ENCODE measurements around the gene TMEM62.
"Not testable (repeated sequence)": the region's sequence is repeated elsewhere in the genome, so short reads cannot be mapped to it uniquely, and the experiment has no call there.

Gene TMEM62

DNA sequence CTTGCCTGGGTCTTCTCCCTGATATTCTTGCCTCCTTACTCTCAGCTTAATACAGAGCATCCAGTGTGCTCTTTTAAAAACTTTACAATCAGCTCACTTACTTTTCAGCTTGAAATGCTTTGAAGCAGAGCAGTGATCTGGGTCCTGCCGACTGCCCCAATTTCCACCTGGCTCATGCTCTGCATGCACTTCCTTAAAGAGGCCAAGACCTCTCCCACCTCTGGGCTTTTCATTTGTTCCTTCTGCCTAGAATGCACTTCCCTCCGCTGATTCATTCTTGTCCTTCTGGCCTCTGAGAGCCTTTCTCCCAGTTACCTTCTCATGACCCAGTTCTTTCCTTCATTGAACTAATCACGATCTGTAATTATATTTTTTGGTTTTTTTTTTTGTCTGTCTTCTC is 49.9 kb downstream of the TMEM62 start:
- FAIRE-seq (peak; percentile 33), DNase-seq (ENCODE audit: insufficient read length, low spot score) (no peak)
- no peak for TF ChIP-seq POLR2A (IDR thresholded peaks at IDR 0.05; ENCODE audit: low read depth, low read length)

DNA sequence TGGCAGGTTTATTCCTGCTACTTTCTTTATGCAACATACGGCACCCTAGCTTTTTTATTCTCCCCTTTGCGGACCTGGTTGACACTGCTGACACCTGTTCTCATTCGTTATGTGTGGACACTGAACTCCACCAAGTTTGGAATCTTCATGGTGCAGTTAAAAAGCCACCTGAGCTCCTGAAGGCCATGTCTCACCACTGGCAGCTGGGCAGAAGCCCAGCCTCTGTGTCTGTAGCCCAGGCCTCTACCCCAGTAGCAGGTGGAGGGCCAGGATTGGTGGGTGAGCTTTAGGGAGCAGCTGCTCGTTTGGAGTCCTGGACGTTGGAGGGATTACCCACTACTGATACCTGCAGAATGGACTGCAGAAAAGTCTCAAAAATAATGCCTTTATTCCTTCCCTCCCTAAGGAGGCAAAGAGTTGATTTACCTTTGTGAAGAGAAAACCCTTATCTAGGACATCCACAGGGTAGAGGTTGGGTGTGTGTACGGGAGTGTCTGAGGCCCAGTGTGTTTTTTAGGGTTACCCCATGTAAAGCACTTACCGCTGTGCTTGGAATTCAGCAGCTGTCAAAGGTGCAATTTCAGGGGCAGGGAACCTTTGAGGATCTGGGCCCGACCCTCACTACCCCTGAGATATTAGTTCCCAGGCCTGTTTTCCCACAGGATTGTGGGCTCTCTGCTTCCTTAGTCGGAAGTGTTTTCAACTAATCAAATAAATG is 51.2 kb downstream of the TMEM62 start:
- FAIRE-seq (peak; percentile 23), DNase-seq (ENCODE audit: insufficient read length, low spot score) (no peak)
- no peak for TF ChIP-seq POLR2A (IDR thresholded peaks at IDR 0.05; ENCODE audit: low read depth, low read length)

DNA sequence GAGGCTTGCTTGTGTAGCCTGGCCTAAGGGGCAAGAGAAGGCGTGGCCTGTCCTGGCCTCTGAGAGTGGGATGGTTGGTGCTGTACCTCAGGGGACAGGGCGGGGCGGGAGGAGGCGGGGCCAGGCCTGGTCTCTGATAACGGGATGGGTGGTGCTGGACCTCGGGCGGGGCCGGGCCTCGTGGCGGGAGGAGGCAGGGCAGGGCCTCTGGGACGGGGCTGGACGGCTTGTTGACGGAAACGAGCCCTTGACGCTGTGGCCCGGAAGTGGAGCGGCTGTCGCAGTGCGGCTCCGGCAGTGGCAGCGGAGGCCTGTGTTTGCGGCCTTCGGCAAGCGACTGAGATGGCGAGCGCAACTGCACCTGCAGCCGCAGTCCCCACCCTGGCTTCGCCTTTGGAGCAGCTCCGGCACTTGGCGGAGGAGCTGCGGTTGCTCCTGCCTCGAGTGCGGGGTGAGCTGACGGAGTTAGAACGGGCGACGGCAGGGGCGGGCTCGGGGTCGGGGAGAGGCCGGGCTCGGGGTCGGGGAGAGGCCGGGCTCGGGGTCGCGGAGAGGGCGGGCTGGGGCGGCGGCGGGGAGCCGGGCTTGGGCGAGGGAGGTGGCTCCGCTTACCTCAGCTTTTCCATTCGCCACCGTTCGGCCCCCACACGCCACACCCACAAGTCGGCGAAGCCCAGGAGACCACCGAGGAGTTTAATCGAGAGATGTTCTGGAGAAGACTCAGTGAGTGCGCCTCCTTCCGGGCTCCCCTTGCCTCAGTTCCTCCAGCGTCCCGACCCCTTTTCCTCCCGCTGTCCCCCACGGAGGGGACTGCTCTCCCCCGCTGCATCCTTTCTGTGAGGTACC is 52.0 kb downstream of the TMEM62 start, which contains the start of gene CCNDBP1:
TSS of gene CCNDBP1 (plus strand) at position 247 of the 846 bp plus-strand sequence. CDS start at position 343, 96 bp downstream.
- FAIRE-seq (peak; percentile 99), DNase-seq (ENCODE audit: insufficient read length, low spot score) (peak; percentile 96)
- peak; percentile 81 for TF ChIP-seq POLR2A (IDR thresholded peaks at IDR 0.05; ENCODE audit: low read depth, low read length)

DNA sequence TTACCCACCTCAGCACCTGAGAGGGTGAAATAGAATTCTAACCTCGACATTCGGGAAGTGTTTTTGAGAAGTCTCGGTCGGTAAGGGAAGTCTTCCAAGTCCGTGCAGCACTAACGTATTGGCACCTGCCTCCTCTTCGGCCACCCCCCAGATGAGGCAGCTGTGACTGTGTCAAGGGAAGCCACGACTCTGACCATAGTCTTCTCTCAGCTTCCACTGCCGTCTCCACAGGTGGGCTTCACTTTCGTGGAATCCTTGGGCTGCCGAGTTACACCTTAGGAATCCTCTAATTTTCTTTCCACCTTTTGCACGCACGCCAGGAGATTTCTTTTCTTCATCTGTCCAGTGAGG is 52.6 kb downstream of the TMEM62 start:
- no peak for TF ChIP-seq POLR2A (IDR thresholded peaks at IDR 0.05; ENCODE audit: low read depth, low read length)
- DNase-seq (ENCODE audit: insufficient read length, low spot score), result no peak
- peak; percentile 58 for FAIRE-seq

DNA sequence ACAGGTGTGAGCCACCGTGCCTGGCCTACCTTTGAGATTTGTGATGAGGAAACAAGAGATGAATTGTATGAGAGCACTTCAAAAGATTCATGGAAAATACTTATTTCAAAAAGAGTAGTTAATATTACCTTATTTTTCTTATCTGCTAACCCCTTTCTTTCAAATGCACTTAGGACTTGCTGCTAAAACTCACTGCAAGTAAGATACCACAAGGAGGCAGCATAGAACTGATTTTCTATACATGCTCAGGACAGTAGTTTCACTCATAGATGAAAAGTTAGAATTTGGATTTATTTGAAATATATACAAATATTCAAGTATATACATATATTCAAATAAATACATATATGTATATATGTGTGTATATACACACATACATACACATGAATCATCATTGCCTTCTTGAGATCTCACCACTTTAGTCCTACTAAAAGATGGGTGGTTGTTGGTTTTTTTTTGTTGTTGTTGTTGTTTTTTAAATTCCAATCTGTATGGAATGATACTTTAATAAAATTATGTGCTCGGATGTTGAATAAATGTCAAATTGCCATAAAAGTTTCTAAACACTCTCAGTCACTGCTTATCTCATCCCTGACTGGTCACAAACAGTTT is 54.3 kb downstream of the TMEM62 start:
- TF ChIP-seq POLR2A (IDR thresholded peaks at IDR 0.05; ENCODE audit: low read depth, low read length), result no peak
- no peak for DNase-seq (ENCODE audit: insufficient read length, low spot score)
- FAIRE-seq, result peak; percentile 41

DNA sequence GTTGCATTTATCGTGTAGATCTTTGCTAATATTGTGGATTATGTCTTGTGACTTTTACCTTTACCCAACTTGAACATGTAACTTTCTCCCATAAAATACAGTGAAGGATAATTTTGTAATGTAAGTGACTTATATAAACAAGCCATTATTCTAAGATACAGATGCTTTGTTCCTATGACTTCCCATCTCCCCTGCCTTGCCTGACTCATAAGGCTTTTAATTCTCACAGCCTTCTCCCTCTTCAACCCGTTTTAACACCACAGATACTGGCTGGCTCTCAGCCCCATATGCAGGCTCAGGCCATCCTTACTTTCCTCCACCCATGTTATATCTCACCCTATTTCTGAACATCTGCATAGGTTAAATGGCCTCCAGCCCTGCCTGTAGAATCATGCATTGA is 55.9 kb downstream of the TMEM62 start:
- no peak for TF ChIP-seq POLR2A (IDR thresholded peaks at IDR 0.05; ENCODE audit: low read depth, low read length)
- DNase-seq (ENCODE audit: insufficient read length, low spot score) (no peak), FAIRE-seq (peak; percentile 55)

DNA sequence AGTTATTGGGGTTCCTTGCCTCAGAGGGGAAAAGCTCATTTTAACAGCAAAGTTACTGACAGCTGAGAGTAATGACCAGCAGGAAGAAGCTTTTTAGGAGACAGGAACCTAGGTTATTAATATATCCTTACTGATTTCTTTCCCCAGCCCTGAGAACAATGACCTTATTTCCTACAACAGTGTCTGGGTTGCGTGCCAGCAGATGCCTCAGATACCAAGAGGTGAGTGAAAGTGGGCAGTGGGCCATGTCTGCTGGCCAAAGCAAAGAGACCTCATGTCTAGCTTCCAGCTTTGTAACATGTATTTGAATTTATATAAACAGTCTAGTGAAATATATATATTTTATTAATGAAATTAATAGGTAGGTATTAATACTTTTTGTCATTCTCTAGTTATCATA is 56.8 kb downstream of the TMEM62 start:
- FAIRE-seq, result no peak
- TF ChIP-seq POLR2A (IDR thresholded peaks at IDR 0.05; ENCODE audit: low read depth, low read length), result no peak
- no peak for DNase-seq (ENCODE audit: insufficient read length, low spot score)

DNA sequence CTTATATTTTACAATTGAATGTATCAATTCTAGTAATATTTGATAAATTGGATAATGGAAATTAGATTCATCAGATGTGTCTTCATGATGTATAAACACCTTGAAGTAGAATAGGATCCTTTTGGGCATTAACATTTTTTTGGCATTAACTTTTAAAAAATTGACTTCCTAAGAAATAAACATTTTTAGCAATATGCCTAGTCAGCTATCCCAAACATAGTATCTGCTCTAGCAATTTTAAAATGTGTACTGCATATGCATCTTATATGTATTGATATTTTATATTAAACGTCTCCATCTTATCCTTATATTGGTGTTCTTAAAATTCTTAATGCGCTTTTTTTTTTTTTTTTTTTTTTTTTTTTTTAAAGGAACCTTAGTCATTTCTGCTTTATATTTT is 60.3 kb downstream of the TMEM62 start:
- DNase-seq (ENCODE audit: insufficient read length, low spot score), result no peak
- no peak for FAIRE-seq
- no peak for TF ChIP-seq POLR2A (IDR thresholded peaks at IDR 0.05; ENCODE audit: low read depth, low read length)

DNA sequence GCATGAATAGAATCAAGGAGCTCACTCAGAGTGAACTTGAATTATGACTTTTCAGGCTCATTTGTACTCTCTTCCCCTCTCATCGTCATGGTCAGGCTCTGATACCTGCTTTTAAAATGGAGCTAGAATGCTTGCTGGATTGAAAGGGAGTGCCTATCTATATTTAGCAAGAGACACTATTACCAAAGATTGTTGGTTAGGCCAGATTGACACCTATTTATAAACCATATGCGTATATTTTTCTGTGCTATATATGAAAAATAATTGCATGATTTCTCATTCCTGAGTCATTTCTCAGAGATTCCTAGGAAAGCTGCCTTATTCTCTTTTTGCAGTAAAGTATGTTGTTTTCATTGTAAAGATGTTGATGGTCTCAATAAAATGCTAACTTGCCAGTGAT is 61.4 kb downstream of the TMEM62 start:
- no peak for TF ChIP-seq POLR2A (IDR thresholded peaks at IDR 0.05; ENCODE audit: low read depth, low read length)
- FAIRE-seq, result no peak
- no peak for DNase-seq (ENCODE audit: insufficient read length, low spot score)

DNA sequence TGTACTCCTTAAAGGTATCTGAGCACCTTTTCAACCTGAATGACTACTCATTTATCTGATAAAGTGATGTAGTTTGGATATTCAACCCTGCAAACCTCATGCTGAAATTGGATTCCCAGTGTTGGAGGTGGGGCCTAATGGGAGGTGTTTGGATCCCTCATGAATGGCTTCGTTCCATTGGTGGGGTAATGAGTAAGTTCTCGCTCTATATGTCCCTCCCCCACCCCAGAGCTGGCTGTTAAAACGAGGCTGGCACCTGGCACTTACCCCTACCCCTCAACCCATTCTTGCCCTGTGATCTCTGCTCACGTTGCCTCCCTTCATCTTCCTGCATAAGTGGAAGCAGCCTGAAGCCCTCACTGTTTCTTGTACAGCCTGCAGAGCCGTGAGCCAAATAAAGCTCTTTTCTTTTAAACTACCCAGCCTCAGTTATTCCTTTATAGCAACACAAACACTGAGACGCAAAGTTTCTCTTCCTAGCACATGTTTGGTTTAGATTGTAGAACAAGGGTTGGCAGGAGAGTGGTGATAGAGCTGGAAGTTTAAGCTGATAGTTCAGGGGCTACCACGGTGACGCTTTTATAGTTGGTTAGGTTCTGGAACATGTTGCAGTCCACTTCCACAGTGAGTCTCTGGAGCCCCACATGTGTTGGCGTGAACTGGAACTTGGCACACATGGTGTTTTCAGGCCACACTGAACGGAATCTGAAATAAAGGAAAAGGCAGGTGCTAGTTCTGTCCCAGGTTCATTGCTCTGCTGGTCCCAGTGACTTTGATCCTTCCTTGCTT is 63.6 kb downstream of the TMEM62 start:
- DNase-seq (ENCODE audit: insufficient read length, low spot score), result no peak
- FAIRE-seq, result no peak
- TF ChIP-seq POLR2A (IDR thresholded peaks at IDR 0.05; ENCODE audit: low read depth, low read length), result no peak

DNA sequence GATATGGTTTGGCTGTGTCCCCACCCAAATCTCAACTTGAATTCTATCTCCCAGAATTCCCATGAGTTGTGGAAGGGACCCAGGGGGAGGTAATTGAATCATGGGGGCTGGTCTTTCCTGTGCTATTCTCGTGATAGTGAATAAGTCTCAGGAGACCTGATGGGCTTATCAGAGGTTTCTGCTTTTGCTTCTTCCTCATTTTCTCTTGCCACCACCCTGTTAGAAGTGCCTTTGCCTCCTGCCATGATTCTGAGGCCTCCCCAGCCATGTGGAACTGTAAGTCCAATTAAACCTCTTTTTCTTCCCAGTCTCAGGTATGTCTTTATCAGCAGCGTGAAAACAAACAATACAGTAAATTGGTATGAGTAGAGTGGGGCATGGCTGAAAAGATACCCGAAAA is 64.4 kb downstream of the TMEM62 start:
- FAIRE-seq; DNase-seq (ENCODE audit: insufficient read length, low spot score): not testable (repeated sequence)

DNA sequence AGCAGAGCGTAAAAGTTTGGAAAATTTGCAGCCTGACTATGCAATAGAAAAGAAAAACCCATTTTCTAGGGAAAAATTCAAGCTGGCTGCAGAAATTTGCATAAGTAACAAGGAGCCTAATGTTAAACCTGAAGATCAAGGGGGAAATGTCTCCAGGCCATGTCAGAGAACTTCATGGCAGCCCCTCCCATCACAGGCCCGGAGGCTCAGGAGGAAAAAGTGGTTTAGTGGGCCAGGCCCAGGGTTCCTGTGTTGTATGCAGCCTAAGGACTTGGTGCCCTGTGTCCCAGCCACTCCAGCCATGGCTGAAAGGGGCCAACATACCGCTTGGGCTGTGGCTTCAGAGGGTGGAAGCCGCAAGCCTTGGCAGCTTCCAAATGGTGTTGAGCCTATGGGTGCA is 65.2 kb downstream of the TMEM62 start:
- not testable (repeated sequence) for FAIRE-seq; DNase-seq (ENCODE audit: insufficient read length, low spot score)

DNA sequence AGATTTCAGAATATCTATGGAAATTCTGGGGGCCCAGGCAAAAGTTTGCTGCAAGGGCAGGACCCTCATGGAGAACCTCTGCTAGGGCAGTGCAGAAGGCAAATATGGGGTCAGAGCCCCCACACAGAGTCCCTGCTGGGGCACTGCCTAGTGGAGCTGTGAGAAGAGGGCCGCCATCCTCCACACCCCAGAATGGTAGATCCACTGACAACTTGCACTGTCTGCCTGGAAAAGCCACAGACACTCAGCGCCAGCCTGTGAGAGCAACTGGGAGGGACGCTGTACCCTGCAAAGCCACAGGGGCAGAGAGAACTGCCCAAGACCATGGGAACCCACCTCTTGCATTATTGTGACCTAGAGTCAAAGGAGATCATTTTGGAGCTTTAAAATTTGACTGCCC is 65.6 kb downstream of the TMEM62 start:
- DNase-seq (ENCODE audit: insufficient read length, low spot score), result no peak
- FAIRE-seq, result no peak
- no peak for TF ChIP-seq POLR2A (IDR thresholded peaks at IDR 0.05; ENCODE audit: low read depth, low read length)

DNA sequence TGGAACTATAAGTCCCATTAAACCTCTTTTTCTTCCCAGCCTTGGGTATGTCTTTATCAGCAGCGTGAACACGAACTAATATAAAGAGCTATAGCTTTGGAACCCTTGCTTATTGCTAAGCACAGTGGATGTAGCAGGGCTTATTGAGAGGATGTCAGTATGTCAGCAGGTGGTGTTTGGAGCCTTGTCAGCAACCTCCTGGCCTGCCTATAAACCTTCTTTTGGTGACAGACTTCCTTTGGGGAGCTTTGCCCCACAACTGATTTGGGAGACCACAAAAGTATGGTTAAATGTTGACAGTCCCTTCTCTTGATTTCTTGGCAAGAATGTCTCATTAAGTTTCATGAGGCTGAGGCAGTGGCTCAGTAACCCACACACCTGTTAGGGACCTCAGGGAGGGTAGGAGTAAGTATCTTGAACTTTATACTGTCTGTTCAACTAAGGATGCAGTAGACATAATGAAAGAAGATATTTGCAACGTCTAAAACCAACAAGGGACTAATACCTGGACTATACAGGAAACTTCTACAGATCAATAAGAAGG is 66.6 kb downstream of the TMEM62 start:
- no peak for FAIRE-seq
- no peak for DNase-seq (ENCODE audit: insufficient read length, low spot score)
- TF ChIP-seq POLR2A (IDR thresholded peaks at IDR 0.05; ENCODE audit: low read depth, low read length), result no peak

All from H54 (cell line).